ENCODE measurements around the gene PRPSAP2. TPM values are rescaled to one million over a fixed set of nuclear protein-coding genes. Genes with fewer than 3 reads are reported as not detected.

The PRPSAP2 gene
- total RNA-seq, 1 donor from 2014 or later: 28.0 TPM

- Histone ChIP-seq H3K27me3 (no peaks in the 10 kb centered on the region), H3K4me1 (no peaks in the 10 kb centered on the region), H3K9me3 (no peaks in the 10 kb centered on the region), H3K4me3 (no peak overlapping the region), H3K27ac (no peak overlapping the region), H3K36me3 (peaks cover 0 to 50% of the 10 kb centered on the region in 2 donors)
- intact Hi-C loops (cut with DNase I): no loop called here
- no peak for DNase-seq (ENCODE audit: extremely low spot score in 2 of 2)
- TF ChIP-seq CTCF (IDR thresholded peaks at IDR 0.05) (no peak), POLR2A (IDR thresholded peaks at IDR 0.05) (no peak), POLR2AphosphoS5 (IDR thresholded peaks at IDR 0.05; ENCODE audit: insufficient read depth in 1 of 2, low read depth in 1 of 2) (no peak)
Measured at GRCh38 chr17:18891541-18891940, 33.6 kb downstream of the PRPSAP2 start.

GRCh38 chr17:18896146-18896545 is 38.2 kb downstream of the PRPSAP2 start:
- intact Hi-C loops (cut with DNase I): no loop called here
- no peak for DNase-seq (ENCODE audit: extremely low spot score in 2 of 2)
- no peaks in the 10 kb centered on the region for H3K4me1 ChIP-seq
- no peaks in the 10 kb centered on the region for H3K27me3 ChIP-seq
- TF ChIP-seq POLR2A (IDR thresholded peaks at IDR 0.05): no peak
- no peak for TF ChIP-seq POLR2AphosphoS5 (IDR thresholded peaks at IDR 0.05; ENCODE audit: insufficient read depth in 1 of 2, low read depth in 1 of 2)
- TF ChIP-seq CTCF (IDR thresholded peaks at IDR 0.05): no peak
- no peaks in the 10 kb centered on the region for H3K9me3 ChIP-seq
- H3K4me3 ChIP-seq: no peak overlapping the region
- H3K27ac ChIP-seq: no peak overlapping the region
- peaks cover 0 to 39% of the 10 kb centered on the region in 2 donors for H3K36me3 ChIP-seq

GRCh38 chr17:18896947-18897346 is 39.0 kb downstream of the PRPSAP2 start:
- intact Hi-C loops (cut with DNase I): no loop called here
- DNase-seq (ENCODE audit: extremely low spot score in 2 of 2): no peak
- no peaks in the 10 kb centered on the region for H3K27me3 ChIP-seq
- no peaks in the 10 kb centered on the region for H3K9me3 ChIP-seq
- H3K27ac ChIP-seq: no peak overlapping the region
- TF ChIP-seq CTCF (IDR thresholded peaks at IDR 0.05) (no peak), POLR2AphosphoS5 (IDR thresholded peaks at IDR 0.05; ENCODE audit: insufficient read depth in 1 of 2, low read depth in 1 of 2) (no peak), POLR2A (IDR thresholded peaks at IDR 0.05) (no peak)
- H3K36me3 ChIP-seq: peaks cover 0 to 32% of the 10 kb centered on the region in 2 donors
- H3K4me3 ChIP-seq: no peak overlapping the region
- no peaks in the 10 kb centered on the region for H3K4me1 ChIP-seq

- H3K9me3 ChIP-seq: no peaks in the 10 kb centered on the region
- no peak overlapping the region for H3K27ac ChIP-seq
- H3K36me3 ChIP-seq: peaks cover 0 to 15% of the 10 kb centered on the region in 2 donors
- intact Hi-C loops (cut with DNase I): no loop called here
- no peaks in the 10 kb centered on the region for H3K27me3 ChIP-seq
- no peak overlapping the region for H3K4me3 ChIP-seq
- DNase-seq (ENCODE audit: extremely low spot score in 2 of 2): no peak
- no peak for TF ChIP-seq POLR2AphosphoS5 (IDR thresholded peaks at IDR 0.05; ENCODE audit: insufficient read depth in 1 of 2, low read depth in 1 of 2)
- no peak for TF ChIP-seq CTCF (IDR thresholded peaks at IDR 0.05)
- TF ChIP-seq POLR2A (IDR thresholded peaks at IDR 0.05): no peak
- no peaks in the 10 kb centered on the region for H3K4me1 ChIP-seq
Measured at GRCh38 chr17:18904482-18904881, 46.6 kb downstream of the PRPSAP2 start.

GRCh38 chr17:18905226-18905625 is 47.3 kb downstream of the PRPSAP2 start:
- intact Hi-C loops (cut with DNase I): no loop called here
- H3K36me3 ChIP-seq: peaks cover 0 to 16% of the 10 kb centered on the region in 2 donors
- H3K27me3 ChIP-seq: no peaks in the 10 kb centered on the region
- H3K4me3 ChIP-seq: no peak overlapping the region
- DNase-seq (ENCODE audit: extremely low spot score in 2 of 2): no peak
- TF ChIP-seq POLR2AphosphoS5 (IDR thresholded peaks at IDR 0.05; ENCODE audit: insufficient read depth in 1 of 2, low read depth in 1 of 2) (no peak), POLR2A (IDR thresholded peaks at IDR 0.05) (no peak), CTCF (IDR thresholded peaks at IDR 0.05) (no peak)
- H3K9me3 ChIP-seq: no peaks in the 10 kb centered on the region
- no peaks in the 10 kb centered on the region for H3K4me1 ChIP-seq
- no peak overlapping the region for H3K27ac ChIP-seq

Measured in vagina (tissue), 2 donors.